ENCODE measurements around the gene PIK3CD.
"Not testable (repeated sequence)": the region's sequence is repeated elsewhere in the genome, so short reads cannot be mapped to it uniquely, and the experiment has no call there.

Gene PIK3CD

DNA sequence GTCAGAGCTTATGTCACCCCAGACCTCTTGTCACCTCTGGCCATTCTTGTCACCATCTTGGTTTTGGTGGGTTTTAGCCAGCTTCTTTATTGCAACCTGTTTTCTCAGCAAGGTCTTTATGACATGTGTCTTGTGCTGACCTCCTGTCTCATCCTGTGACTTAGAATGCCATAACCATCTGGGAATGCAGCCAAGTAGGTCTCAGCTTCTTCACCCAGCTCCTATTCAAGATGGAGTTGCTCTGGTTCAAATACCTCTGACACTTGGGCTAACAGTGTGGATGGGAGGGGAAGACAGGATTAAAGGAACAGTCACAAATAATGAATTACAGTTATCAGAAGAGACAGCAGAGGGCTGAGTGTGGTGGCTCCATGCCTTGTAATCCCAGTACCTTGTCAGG is 30.5 kb upstream of the PIK3CD start:
- DNase-seq (ENCODE audit: low read depth, low spot score): no peak

DNA sequence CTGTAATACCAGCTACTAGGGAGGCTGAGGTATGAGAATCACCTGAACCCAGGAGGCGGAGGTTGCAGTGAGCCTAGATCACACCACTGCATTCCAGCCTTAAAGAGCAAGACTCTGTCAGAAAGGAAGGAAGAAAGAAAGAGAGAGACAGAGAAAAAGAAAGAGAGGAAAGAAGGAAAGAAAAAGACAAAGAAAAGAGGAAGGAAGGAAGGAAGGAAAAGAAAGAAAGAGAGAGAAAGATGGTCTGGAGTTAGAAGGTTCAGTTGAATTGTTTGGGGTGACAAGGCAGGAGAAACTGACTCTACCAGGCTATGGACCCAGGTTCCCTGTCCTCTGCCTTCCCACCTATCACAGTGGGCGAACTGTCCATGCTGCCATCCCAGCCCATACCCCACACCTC is 27.4 kb upstream of the PIK3CD start:
- no peak for DNase-seq (ENCODE audit: low read depth, low spot score)

- not testable (repeated sequence) for DNase-seq (ENCODE audit: low read depth, low spot score)
Measured at GRCh38 chr1:9625030-9625429, 26.5 kb upstream of the PIK3CD start.

GRCh38 chr1:9626201-9626608 is 25.3 kb upstream of the PIK3CD start:
- no peak for DNase-seq (ENCODE audit: low read depth, low spot score)

- DNase-seq (ENCODE audit: low read depth, low spot score): no peak
Measured at GRCh38 chr1:9628541-9629444, 22.7 kb upstream of the PIK3CD start.

- no peak for DNase-seq (ENCODE audit: low read depth, low spot score)
Measured at GRCh38 chr1:9629445-9630201, 21.9 kb upstream of the PIK3CD start.

GRCh38 chr1:9630331-9631111 is 21.0 kb upstream of the PIK3CD start:
- DNase-seq (ENCODE audit: low read depth, low spot score): no peak

GRCh38 chr1:9631613-9632012 is 19.9 kb upstream of the PIK3CD start:
- DNase-seq (ENCODE audit: low read depth, low spot score): no peak

GRCh38 chr1:9633493-9633892 is 18.0 kb upstream of the PIK3CD start:
- no peak for DNase-seq (ENCODE audit: low read depth, low spot score)

DNA sequence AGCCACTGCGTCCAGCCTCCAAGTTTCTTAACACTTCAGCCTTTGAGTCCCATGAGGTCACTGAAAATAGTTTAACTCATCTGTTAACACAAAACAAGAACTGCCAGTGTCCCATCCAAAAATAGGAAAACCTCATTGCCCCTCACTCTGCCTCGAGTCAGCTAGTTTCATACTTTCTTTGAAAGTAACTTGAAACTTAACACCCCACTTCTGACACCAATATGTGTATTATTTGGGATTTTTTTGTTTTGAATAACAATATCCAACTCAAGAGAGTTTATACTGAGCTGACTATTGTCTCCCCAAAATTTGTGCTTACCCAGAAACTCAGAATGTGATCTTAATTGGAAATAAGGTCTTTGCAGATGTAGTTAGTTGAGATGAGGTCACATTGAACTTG is 16.9 kb upstream of the PIK3CD start:
- DNase-seq (ENCODE audit: low read depth, low spot score): no peak

- DNase-seq (ENCODE audit: low read depth, low spot score): no peak
Measured at GRCh38 chr1:9639227-9639626, 12.3 kb upstream of the PIK3CD start.

GRCh38 chr1:9643351-9644256 is 7.9 kb upstream of the PIK3CD start:
- DNase-seq (ENCODE audit: low read depth, low spot score): no peak

DNA sequence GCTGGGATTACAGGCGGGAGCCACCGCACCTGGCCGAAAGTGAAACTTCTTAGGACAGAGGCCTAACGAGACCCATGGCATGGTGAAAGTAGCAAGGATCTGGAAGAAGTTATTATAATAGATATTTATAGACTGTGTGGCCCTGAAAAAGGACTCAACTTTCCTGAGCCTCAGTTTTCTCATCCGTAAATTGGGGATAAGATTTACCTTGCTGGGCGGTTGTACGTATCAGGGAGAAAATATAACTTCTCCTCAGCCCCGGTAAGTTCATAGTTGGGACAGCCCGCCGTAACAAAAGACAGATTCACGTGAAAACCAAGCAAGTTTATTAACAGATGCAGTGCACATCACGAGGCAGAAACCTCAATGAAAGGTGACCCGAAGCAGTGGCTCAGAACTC is 5.5 kb upstream of the PIK3CD start:
- DNase-seq (ENCODE audit: low read depth, low spot score): no peak

DNA sequence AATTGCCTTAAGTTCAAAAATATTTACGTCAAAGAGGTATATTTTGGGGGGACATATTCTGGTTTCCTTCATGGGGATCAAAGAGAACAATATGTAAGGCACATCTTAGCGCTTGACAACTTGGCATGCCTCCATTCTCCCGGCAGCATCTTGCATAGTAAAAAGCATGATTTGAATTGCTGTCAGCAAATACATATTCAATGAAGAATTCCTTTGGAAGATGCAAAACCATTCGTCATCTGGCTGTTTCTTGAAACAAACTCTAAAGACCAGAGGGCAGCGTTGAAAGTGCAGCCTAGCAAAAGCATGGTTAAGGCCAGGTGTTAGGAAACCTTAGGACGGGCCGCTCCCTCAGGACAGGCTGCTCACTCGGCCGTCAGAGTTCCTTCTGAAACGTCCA is 3.4 kb upstream of the PIK3CD start:
- DNase-seq (ENCODE audit: low read depth, low spot score): no peak

- DNase-seq (ENCODE audit: low read depth, low spot score): no peak
Measured at GRCh38 chr1:9649769-9650168, 1.8 kb upstream of the PIK3CD start.

- no peak for DNase-seq (ENCODE audit: low read depth, low spot score)
Measured at GRCh38 chr1:9651220-9651564, 339 bp upstream of the PIK3CD start.

DNA sequence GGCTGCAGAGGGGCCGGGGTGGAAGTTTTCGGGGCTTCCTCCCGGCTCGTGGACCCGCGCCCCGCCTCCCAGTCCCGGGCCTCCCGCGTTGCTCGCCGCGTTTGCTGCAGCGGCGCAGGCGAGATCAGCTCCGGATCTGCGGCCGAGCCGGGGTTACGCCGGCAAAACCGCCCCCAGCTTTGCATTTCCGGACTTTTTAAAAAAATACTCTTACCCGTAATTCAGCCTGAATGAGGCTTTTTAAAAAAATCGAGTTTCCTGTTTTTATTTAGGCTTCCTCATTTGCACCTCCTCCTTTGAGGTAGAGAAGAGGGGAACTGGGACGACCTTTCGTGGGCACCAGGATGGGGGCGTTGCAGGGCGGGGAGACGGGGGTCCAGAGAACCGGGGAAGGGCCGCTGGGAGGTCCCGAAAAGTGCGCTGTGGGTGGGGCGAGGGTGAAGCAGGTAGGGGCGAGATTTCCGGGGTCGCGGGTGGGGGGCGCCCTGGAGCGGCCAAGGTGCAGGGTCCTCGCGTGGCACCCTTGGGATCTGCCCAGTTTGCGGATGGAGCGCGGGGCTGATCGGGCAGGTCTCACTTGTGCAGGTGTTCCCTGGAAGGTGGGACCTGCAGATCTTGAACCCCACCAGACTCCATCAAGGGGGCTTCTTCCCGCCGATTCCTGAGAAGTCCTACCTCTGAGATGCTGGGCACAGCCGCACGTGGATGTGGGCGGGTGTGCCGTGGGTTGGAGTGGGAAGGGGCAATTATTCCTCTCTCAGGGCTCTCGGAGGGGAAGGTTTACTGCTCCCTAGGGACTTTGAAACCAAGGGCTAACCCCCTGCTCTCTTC is 1.1 kb downstream of the PIK3CD start:
- DNase-seq (ENCODE audit: low read depth, low spot score): no peak

GRCh38 chr1:9653210-9653490 is 1.6 kb downstream of the PIK3CD start:
- no peak for DNase-seq (ENCODE audit: low read depth, low spot score)

DNA sequence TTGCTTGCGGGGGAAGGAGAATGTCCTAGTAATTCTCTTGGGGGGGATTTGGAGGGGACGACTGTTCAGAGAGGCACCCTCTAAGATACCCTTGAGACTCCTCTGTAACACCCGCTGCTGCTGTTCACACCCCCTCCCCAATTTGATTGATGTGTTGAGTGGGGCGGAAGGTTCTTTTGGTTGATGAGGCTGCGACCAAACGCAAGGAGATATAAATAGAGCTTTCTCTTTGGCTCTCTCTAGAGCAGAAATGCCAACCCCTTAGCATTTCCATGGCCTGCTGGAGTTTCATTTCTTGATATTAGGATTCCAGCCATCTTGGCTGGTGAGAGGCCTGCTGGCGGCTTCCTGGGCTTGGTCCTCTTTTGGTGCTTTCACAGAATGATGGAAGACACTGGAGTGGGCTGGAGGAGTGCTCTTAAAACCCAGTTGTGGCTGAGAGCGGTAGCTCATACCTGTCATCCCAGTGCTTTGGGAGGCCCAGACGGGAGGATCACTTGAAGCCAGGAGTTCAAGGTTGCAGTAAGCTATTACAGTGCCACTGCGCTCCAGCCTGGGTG is 2.0 kb downstream of the PIK3CD start:
- no peak for DNase-seq (ENCODE audit: low read depth, low spot score)

All from iPS DF 19.7 (cell line).